HepG2 (cell line): ENCODE measurements around the gene CENPB. TPM values are rescaled to one million over a fixed set of nuclear protein-coding genes. Genes with fewer than 3 reads are reported as not detected.

Experiments
- MIXL1 ChIP-seq: IDR thresholded peaks from 2 replicates; pipeline ENCODE4 v1.6.1; 2016
- polyA plus RNA-seq, 8 experiments: library from polyadenylated mRNA; depleted of rRNA in 3 of 8; stranded (reverse) in 7 of 8; unstranded in 1 of 8; fragments of >200 nt; fragmentation: Illumina TruSeq in 4 of 8; extraction: Trizol in 4 of 8; gene quantifications; 2 replicates each; pipeline versions ENCODE4 v1.2.1 to v1.2.3, GENCODE V29; 2011 to 2016; ENCODE audit warnings: low read depth in 4 of 8, missing spikeins in 1 of 8, mixed read lengths in 1 of 8; ENCODE audit not compliant: insufficient read depth in 1 of 8
- total RNA-seq, 5 experiments: library from RNA; depleted of rRNA; stranded (reverse); fragments of >200 nt; fragmentation: Illumina TruSeq; extraction: Trizol; gene quantifications; 2 replicates each; pipeline ENCODE4 v1.2.3, GENCODE V29; 2016; ENCODE audit warnings: low read depth in 1 of 5
- TF ChIP-seq, protein P1 (sequence below): sonication (generic); formaldehyde crosslinking; IDR thresholded peaks from 2 replicates; pipeline ENCODE4 v1.4.0; 2020; ENCODE audit warnings: missing genetic modification reagents
- TF ChIP-seq, protein P2 (sequence below): sonication (generic); formaldehyde crosslinking; IDR thresholded peaks from 2 replicates; pipeline ENCODE4 v1.4.0; 2020; ENCODE audit warnings: missing genetic modification reagents, borderline replicate concordance
- TF ChIP-seq, protein P3 (sequence below): sonication (generic); formaldehyde crosslinking; IDR thresholded peaks from 2 replicates; pipeline ENCODE4 v1.5.0; 2020; ENCODE audit warnings: missing genetic modification reagents
- TF ChIP-seq, protein P4 (sequence below): sonication (generic); formaldehyde crosslinking; IDR thresholded peaks from 2 replicates; pipeline ENCODE4 v1.5.1; 2020; ENCODE audit warnings: missing genetic modification reagents, mild to moderate bottlenecking, borderline replicate concordance
- TF ChIP-seq, protein P5 (sequence below): sonication (generic); formaldehyde crosslinking; IDR thresholded peaks from 2 replicates; pipeline ENCODE4 v1.4.0; 2020; ENCODE audit warnings: mild to moderate bottlenecking, low read depth, missing genetic modification reagents
- TF ChIP-seq, protein P6 (sequence below): sonication (generic); formaldehyde crosslinking; IDR thresholded peaks from 2 replicates; pipeline ENCODE4 v1.4.0; 2020; ENCODE audit warnings: missing genetic modification reagents, borderline replicate concordance

The CENPB gene
- total and polyA plus RNA-seq, 2 of the 13 experiments (the other 11 are each of a cell fraction or from before 2014, with no cell fraction given): 10.4 to 54.5 TPM

DNA sequence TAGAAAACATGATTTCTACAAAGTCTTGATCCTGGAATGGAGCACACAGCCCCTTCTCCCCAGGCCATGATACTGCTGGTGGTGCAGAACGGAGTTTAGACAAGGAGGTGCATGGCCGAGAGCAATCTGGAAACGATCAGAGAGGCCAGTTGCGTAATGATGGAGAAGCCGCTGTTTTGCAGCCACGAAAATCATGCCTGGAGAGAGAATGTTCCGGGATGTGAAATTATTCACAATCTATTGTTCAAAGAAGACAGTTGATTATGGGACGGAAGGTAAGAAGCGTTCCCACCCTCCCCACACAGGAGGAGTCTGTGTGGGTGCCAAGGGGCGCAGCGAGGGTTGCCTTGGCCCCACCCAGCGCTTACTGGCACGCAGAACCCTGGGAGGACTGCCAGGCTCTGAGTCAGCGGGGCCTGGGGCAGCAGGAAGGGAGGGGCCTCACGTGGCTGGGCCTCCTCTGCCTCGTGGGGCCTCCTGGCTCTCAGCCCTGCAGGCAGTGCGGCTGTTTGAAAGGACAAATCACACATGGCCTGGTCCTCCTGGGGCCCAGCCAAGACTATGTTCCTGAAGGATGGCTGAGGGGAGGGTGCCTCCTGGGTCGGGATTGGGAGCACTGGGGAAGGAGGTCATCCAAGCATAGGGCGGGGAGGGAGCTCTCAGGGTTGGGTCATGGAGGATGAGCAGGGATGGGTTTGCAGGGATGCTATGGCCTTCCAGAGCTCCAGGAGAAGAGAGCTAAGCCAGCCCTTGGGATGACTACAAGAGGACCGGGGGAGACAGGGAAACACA is 25.1 kb upstream of the CENPB start (continued):
- TF ChIP-seq, protein P1, sequence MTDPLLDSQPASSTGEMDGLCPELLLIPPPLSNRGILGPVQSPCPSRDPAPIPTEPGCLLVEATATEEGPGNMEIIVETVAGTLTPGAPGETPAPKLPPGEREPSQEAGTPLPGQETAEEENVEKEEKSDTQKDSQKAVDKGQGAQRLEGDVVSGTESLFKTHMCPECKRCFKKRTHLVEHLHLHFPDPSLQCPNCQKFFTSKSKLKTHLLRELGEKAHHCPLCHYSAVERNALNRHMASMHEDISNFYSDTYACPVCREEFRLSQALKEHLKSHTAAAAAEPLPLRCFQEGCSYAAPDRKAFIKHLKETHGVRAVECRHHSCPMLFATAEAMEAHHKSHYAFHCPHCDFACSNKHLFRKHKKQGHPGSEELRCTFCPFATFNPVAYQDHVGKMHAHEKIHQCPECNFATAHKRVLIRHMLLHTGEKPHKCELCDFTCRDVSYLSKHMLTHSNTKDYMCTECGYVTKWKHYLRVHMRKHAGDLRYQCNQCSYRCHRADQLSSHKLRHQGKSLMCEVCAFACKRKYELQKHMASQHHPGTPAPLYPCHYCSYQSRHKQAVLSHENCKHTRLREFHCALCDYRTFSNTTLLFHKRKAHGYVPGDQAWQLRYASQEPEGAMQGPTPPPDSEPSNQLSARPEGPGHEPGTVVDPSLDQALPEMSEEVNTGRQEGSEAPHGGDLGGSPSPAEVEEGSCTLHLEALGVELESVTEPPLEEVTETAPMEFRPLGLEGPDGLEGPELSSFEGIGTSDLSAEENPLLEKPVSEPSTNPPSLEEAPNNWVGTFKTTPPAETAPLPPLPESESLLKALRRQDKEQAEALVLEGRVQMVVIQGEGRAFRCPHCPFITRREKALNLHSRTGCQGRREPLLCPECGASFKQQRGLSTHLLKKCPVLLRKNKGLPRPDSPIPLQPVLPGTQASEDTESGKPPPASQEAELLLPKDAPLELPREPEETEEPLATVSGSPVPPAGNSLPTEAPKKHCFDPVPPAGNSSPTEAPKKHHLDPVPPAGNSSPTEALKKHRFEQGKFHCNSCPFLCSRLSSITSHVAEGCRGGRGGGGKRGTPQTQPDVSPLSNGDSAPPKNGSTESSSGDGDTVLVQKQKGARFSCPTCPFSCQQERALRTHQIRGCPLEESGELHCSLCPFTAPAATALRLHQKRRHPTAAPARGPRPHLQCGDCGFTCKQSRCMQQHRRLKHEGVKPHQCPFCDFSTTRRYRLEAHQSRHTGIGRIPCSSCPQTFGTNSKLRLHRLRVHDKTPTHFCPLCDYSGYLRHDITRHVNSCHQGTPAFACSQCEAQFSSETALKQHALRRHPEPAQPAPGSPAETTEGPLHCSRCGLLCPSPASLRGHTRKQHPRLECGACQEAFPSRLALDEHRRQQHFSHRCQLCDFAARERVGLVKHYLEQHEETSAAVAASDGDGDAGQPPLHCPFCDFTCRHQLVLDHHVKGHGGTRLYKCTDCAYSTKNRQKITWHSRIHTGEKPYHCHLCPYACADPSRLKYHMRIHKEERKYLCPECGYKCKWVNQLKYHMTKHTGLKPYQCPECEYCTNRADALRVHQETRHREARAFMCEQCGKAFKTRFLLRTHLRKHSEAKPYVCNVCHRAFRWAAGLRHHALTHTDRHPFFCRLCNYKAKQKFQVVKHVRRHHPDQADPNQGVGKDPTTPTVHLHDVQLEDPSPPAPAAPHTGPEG: peak; percentile 82; the same call in 1 of the 2 replicates
- TF ChIP-seq, protein P2, sequence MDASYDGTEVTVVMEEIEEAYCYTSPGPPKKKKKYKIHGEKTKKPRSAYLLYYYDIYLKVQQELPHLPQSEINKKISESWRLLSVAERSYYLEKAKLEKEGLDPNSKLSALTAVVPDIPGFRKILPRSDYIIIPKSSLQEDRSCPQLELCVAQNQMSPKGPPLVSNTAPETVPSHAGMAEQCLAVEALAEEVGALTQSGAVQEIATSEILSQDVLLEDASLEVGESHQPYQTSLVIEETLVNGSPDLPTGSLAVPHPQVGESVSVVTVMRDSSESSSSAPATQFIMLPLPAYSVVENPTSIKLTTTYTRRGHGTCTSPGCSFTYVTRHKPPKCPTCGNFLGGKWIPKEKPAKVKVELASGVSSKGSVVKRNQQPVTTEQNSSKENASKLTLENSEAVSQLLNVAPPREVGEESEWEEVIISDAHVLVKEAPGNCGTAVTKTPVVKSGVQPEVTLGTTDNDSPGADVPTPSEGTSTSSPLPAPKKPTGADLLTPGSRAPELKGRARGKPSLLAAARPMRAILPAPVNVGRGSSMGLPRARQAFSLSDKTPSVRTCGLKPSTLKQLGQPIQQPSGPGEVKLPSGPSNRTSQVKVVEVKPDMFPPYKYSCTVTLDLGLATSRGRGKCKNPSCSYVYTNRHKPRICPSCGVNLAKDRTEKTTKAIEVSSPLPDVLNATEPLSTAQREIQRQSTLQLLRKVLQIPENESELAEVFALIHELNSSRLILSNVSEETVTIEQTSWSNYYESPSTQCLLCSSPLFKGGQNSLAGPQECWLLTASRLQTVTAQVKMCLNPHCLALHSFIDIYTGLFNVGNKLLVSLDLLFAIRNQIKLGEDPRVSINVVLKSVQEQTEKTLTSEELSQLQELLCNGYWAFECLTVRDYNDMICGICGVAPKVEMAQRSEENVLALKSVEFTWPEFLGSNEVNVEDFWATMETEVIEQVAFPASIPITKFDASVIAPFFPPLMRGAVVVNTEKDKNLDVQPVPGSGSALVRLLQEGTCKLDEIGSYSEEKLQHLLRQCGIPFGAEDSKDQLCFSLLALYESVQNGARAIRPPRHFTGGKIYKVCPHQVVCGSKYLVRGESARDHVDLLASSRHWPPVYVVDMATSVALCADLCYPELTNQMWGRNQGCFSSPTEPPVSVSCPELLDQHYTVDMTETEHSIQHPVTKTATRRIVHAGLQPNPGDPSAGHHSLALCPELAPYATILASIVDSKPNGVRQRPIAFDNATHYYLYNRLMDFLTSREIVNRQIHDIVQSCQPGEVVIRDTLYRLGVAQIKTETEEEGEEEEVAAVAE (CRISPR knock-in tag): no peak
- TF ChIP-seq, protein P3, sequence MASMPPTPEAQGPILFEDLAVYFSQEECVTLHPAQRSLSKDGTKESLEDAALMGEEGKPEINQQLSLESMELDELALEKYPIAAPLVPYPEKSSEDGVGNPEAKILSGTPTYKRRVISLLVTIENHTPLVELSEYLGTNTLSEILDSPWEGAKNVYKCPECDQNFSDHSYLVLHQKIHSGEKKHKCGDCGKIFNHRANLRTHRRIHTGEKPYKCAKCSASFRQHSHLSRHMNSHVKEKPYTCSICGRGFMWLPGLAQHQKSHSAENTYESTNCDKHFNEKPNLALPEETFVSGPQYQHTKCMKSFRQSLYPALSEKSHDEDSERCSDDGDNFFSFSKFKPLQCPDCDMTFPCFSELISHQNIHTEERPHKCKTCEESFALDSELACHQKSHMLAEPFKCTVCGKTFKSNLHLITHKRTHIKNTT: no peak
- TF ChIP-seq, protein P4, sequence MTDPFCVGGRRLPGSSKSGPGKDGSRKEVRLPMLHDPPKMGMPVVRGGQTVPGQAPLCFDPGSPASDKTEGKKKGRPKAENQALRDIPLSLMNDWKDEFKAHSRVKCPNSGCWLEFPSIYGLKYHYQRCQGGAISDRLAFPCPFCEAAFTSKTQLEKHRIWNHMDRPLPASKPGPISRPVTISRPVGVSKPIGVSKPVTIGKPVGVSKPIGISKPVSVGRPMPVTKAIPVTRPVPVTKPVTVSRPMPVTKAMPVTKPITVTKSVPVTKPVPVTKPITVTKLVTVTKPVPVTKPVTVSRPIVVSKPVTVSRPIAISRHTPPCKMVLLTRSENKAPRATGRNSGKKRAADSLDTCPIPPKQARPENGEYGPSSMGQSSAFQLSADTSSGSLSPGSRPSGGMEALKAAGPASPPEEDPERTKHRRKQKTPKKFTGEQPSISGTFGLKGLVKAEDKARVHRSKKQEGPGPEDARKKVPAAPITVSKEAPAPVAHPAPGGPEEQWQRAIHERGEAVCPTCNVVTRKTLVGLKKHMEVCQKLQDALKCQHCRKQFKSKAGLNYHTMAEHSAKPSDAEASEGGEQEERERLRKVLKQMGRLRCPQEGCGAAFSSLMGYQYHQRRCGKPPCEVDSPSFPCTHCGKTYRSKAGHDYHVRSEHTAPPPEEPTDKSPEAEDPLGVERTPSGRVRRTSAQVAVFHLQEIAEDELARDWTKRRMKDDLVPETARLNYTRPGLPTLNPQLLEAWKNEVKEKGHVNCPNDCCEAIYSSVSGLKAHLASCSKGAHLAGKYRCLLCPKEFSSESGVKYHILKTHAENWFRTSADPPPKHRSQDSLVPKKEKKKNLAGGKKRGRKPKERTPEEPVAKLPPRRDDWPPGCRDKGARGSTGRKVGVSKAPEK (CRISPR knock-in tag): peak; percentile 79; the same call in 1 of the 2 replicates
- TF ChIP-seq, protein P5, sequence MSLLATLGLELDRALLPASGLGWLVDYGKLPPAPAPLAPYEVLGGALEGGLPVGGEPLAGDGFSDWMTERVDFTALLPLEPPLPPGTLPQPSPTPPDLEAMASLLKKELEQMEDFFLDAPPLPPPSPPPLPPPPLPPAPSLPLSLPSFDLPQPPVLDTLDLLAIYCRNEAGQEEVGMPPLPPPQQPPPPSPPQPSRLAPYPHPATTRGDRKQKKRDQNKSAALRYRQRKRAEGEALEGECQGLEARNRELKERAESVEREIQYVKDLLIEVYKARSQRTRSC (CRISPR knock-in tag): no peak
- TF ChIP-seq, protein P6, sequence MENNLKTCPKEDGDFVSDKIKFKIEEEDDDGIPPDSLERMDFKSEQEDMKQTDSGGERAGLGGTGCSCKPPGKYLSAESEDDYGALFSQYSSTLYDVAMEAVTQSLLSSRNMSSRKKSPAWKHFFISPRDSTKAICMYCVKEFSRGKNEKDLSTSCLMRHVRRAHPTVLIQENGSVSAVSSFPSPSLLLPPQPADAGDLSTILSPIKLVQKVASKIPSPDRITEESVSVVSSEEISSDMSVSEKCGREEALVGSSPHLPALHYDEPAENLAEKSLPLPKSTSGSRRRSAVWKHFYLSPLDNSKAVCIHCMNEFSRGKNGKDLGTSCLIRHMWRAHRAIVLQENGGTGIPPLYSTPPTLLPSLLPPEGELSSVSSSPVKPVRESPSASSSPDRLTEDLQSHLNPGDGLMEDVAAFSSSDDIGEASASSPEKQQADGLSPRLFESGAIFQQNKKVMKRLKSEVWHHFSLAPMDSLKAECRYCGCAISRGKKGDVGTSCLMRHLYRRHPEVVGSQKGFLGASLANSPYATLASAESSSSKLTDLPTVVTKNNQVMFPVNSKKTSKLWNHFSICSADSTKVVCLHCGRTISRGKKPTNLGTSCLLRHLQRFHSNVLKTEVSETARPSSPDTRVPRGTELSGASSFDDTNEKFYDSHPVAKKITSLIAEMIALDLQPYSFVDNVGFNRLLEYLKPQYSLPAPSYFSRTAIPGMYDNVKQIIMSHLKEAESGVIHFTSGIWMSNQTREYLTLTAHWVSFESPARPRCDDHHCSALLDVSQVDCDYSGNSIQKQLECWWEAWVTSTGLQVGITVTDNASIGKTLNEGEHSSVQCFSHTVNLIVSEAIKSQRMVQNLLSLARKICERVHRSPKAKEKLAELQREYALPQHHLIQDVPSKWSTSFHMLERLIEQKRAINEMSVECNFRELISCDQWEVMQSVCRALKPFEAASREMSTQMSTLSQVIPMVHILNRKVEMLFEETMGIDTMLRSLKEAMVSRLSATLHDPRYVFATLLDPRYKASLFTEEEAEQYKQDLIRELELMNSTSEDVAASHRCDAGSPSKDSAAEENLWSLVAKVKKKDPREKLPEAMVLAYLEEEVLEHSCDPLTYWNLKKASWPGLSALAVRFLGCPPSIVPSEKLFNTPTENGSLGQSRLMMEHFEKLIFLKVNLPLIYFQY (CRISPR knock-in tag): peak; percentile 94
- peak; percentile 62; the same call in 1 of the 2 replicates for TF ChIP-seq MIXL1 (CRISPR knock-in tag)
